ENCODE measurements around the gene GIT1.

DNA sequence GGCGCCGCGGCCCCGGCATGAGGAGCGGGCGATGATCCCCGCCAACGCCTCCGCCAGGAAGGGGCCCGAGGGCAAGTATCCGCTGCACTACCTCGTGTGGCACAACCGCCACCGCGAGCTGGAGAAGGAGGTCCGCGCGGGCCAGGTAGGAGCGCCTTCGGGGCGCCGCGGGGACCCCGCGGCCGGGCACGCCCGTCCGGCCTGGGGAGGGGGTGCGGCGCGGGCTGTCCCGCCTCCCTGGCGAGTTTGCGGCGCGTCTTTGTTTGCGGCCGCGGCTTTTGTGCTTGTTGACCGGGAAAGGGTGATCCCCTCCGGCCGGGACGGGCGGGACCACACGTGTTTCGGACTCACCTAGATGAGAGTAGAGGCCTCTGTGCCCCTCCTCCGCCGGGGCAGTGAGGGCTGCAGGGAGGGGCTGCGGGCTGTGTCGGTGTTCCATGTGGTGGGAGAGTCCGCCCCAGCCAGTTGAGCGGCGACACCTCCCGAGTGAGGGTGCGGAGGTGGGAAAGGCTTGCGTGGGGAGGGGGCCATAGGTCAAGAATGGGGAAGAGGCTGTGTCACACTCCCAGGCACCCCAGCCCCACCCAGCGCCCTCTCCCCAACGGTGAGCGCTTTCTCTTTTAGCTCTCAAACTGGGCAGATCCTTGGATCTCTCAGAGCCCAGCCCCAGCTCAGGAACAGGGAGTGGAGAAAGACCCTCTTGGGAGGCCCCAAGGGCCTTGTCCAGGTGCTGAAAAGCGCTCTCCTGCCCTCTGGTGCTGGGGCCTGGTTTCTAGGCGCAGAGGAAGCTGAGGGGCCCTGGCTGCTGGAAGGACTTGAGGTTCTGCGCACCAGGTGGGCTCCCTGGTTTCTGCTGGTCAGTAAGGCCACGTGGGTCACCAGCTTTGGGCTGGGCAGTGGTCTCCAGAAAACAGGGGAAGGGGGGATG is 4.4 kb upstream of the GIT1 start:
- TF ChIP-seq, protein P1, sequence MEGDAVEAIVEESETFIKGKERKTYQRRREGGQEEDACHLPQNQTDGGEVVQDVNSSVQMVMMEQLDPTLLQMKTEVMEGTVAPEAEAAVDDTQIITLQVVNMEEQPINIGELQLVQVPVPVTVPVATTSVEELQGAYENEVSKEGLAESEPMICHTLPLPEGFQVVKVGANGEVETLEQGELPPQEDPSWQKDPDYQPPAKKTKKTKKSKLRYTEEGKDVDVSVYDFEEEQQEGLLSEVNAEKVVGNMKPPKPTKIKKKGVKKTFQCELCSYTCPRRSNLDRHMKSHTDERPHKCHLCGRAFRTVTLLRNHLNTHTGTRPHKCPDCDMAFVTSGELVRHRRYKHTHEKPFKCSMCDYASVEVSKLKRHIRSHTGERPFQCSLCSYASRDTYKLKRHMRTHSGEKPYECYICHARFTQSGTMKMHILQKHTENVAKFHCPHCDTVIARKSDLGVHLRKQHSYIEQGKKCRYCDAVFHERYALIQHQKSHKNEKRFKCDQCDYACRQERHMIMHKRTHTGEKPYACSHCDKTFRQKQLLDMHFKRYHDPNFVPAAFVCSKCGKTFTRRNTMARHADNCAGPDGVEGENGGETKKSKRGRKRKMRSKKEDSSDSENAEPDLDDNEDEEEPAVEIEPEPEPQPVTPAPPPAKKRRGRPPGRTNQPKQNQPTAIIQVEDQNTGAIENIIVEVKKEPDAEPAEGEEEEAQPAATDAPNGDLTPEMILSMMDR (IDR thresholded peaks at IDR 0.05; ENCODE audit: insufficient read depth, low read length, poor library complexity, severe bottlenecking), result peak; percentile 25
- TF ChIP-seq EZH2phosphoT487 (conservative IDR thresholded peaks at IDR 0.05; ENCODE audit: low read length), result no peak
